Tibial nerve (tissue), 4 donors: ENCODE results near the gene GUCA2B. TPM values are rescaled to one million over a fixed set of nuclear protein-coding genes. Genes with fewer than 3 reads are reported as not detected.

Experiments used
- DNase-seq, 2 donors: peaks; one replicate each; pipeline ENCODE4 v3.0.0-alpha.2; 2019; ENCODE audit warnings: low spot score in 2 of 2
- H3K27ac ChIP-seq, 4 donors: fragments of 200-600 bp; sonication (generic) in 3 of 4; one replicate each; pipeline ENCODE4 v1.5.1; 2017 to 2019; ENCODE audit warnings: mild to moderate bottlenecking in 1 of 4
- H3K27me3 ChIP-seq, 2 donors: fragments of 200-600 bp; sonication (generic) in 1 of 2; one replicate each; pipeline versions ENCODE4 v1.5.1 to v1.6.0; 2017 to 2019
- H3K36me3 ChIP-seq, 3 donors: fragments of 200-600 bp; sonication (generic); one replicate each; pipeline ENCODE4 v1.5.1; 2018 to 2019
- H3K4me1 ChIP-seq, 4 donors: fragments of 200-600 bp; sonication (generic) in 3 of 4; one replicate each; pipeline ENCODE4 v1.5.1; 2017 to 2019
- H3K4me3 ChIP-seq, 4 donors: fragments of 200-600 bp; sonication (generic) in 3 of 4; one replicate each; pipeline ENCODE4 v1.5.1; 2017 to 2019; ENCODE audit warnings: mild to moderate bottlenecking in 1 of 4, moderate library complexity in 1 of 4
- H3K9me3 ChIP-seq, 4 donors: fragments of 200-600 bp; sonication (generic) in 3 of 4; one replicate each; pipeline ENCODE4 v1.5.1; 2017 to 2019
- EP300 ChIP-seq, 2 donors: sonication (generic); formaldehyde crosslinking; IDR thresholded peaks; one replicate each; pipeline ENCODE4 v1.6.1; 2017; ENCODE audit warnings: antibody characterized with exemption in 2 of 2, mild to moderate bottlenecking in 1 of 2
- POLR2A ChIP-seq, 2 donors: fragments of 450-650 bp; IDR thresholded peaks; one replicate each; pipeline ENCODE4 v1.6.1; 2017; ENCODE audit warnings: antibody characterized with exemption in 2 of 2, mild to moderate bottlenecking in 2 of 2, moderate library complexity in 2 of 2
- WGBS, 2 donors: methylation state at CpG; one replicate each; pipeline ENCODE4 v1.1.5; 2018; 5-methylcytosine and 5-hydroxymethylcytosine counted together
- total RNA-seq, 4 donors: library from RNA; depleted of rRNA; stranded (reverse); fragments of >200 nt; gene quantifications; one replicate each; pipeline ENCODE4 v1.1.0, GENCODE V29; 2016
- TF ChIP-seq, protein P1 (sequence below), 5 experiments: fragments of 200-600 bp in 3 of 5; fragments of 450-650 bp in 2 of 5; sonication (generic) in 3 of 5; IDR thresholded peaks; one replicate each; pipeline ENCODE4 v1.5.1; 2016 to 2019; ENCODE audit warnings: antibody characterized with exemption in 5 of 5, mild to moderate bottlenecking in 3 of 5, moderate library complexity in 2 of 5

GUCA2B gene
- total RNA-seq, 4 donors from 2014 or later, result not detected

DNA sequence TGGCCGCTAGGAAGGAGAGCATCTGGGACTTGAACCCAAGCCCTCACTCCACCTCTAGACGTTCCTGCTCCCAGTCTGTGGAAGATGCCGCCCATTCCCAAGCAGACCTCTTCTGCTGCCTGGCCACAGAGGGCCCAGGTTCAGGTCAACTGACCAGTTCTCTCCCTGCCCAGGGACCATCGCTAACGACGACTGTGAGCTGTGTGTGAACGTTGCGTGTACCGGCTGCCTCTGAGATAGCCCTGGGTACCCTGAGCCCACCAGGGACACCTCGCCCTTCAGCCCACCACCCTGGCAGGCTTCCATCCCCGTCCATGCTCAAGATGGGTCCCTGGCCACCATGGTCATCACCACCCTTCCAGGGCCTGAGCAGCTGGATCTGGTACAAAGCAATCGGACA, 2.2 kb downstream of the GUCA2B start:
- Histone ChIP-seq H3K4me1 (no peaks in the 10 kb centered on the region), H3K36me3 (no peaks in the 10 kb centered on the region), H3K9me3 (peaks cover 0 to 7% (median 2%) of the 10 kb centered on the region in 4 donors), H3K4me3 (no peak overlapping the region), H3K27me3 (peaks cover 0 to 6% of the 10 kb centered on the region in 2 donors), H3K27ac (no peak overlapping the region)
- no peak for TF ChIP-seq POLR2A (IDR thresholded peaks at IDR 0.05)
- TF ChIP-seq, protein P1, sequence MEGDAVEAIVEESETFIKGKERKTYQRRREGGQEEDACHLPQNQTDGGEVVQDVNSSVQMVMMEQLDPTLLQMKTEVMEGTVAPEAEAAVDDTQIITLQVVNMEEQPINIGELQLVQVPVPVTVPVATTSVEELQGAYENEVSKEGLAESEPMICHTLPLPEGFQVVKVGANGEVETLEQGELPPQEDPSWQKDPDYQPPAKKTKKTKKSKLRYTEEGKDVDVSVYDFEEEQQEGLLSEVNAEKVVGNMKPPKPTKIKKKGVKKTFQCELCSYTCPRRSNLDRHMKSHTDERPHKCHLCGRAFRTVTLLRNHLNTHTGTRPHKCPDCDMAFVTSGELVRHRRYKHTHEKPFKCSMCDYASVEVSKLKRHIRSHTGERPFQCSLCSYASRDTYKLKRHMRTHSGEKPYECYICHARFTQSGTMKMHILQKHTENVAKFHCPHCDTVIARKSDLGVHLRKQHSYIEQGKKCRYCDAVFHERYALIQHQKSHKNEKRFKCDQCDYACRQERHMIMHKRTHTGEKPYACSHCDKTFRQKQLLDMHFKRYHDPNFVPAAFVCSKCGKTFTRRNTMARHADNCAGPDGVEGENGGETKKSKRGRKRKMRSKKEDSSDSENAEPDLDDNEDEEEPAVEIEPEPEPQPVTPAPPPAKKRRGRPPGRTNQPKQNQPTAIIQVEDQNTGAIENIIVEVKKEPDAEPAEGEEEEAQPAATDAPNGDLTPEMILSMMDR (IDR thresholded peaks at IDR 0.05), result no peak
- TF ChIP-seq EP300 (IDR thresholded peaks at IDR 0.05), result no peak
- WGBS, 2 donors, result 78 to 85% methylated on average over 11 to 12 of the region's 12 CpGs
- DNase-seq, result no peak

DNA sequence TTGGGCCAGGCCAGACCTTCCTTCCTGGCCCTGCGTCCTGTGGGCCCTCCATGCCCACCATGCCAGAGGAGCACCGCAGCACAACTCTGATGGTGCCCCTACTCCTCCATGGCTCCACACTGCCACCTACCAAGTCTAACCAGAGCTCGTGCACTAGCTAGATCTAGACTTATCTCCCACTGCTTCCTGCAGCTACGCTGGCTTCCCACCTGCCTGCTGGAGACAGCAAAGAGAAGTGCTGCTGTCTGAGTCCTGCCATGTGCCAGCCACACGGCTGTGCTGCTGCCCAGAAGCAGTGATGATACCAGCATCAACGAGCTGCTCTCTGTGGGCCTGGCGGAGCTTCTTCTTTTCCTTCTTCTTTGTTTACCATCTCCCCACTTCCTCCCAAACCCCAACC, 4.5 kb downstream of the GUCA2B start:
- Histone ChIP-seq H3K27me3 (peaks cover 0 to 6% of the 10 kb centered on the region in 2 donors), H3K36me3 (no peaks in the 10 kb centered on the region), H3K4me1 (no peaks in the 10 kb centered on the region), H3K27ac (no peak overlapping the region), H3K9me3 (peaks cover 0 to 22% (median 6%) of the 10 kb centered on the region in 4 donors), H3K4me3 (no peak overlapping the region)
- TF ChIP-seq POLR2A (IDR thresholded peaks at IDR 0.05) (no peak), EP300 (IDR thresholded peaks at IDR 0.05) (no peak)
- TF ChIP-seq, protein P1 (IDR thresholded peaks at IDR 0.05), result no peak
- DNase-seq, result no peak
- WGBS, 2 donors, result 66 to 69% methylated on average over 7 of the region's 7 CpGs

DNA sequence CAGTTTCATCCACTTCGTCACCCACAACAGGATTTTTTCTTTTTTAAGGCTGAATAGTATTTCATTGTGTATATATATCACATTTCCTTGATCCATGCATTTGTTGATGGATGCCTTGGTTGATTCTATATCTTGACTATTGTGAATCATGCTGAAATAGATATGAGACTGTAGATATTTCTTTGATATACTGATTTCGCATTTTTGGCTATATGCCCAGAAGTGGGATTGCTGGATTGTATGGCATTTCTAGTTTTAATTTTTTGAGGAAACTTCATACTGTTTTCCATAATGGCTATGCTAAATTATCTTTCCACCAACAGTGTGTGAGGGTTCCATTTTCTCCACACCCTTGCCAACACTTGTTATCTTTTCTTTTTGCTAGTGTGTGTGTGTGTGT, 5.0 kb downstream of the GUCA2B start:
- Histone ChIP-seq H3K4me3 (no peak overlapping the region), H3K4me1 (no peaks in the 10 kb centered on the region), H3K27ac (no peak overlapping the region), H3K27me3 (peaks cover 0 to 6% of the 10 kb centered on the region in 2 donors), H3K36me3 (no peaks in the 10 kb centered on the region), H3K9me3 (peaks cover 0 to 22% (median 6%) of the 10 kb centered on the region in 4 donors)
- DNase-seq, result no peak
- WGBS, 2 donors, result 51 to 62% methylated on average over 2 of the region's 2 CpGs
- no peak for TF ChIP-seq EP300 (IDR thresholded peaks at IDR 0.05)
- TF ChIP-seq, protein P1 (IDR thresholded peaks at IDR 0.05), result no peak
- no peak for TF ChIP-seq POLR2A (IDR thresholded peaks at IDR 0.05)

DNA sequence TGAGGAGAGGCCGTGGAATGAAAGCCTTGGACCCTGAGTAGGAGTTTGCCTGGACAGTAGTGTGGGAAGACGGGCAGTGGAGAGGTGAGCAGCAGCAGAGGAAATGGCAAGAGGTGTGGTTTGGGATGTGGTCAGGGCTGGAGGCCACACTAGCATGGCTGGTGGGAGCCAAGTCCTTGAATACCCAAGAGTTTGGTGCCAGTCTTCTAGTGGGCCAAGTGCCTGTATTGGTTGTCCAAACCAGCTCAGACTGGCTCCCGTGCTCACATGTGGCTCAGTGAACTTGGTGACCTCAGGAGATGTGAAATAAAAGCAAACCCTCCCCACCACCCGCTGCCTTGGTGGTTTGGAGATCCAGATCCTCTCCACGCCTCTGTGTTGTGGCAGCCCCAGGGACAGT, 9.0 kb downstream of the GUCA2B start:
- 72 to 82% methylated on average over 5 of the region's 5 CpGs for WGBS, 2 donors
- H3K27me3 ChIP-seq, result peaks cover 0 to 14% of the 10 kb centered on the region in 2 donors
- no peaks in the 10 kb centered on the region for H3K36me3 ChIP-seq
- TF ChIP-seq POLR2A (IDR thresholded peaks at IDR 0.05), result no peak
- TF ChIP-seq EP300 (IDR thresholded peaks at IDR 0.05), result no peak
- TF ChIP-seq, protein P1 (IDR thresholded peaks at IDR 0.05), result no peak
- H3K9me3 ChIP-seq, result peaks cover 0 to 22% (median 6%) of the 10 kb centered on the region in 4 donors
- DNase-seq, result no peak
- no peak overlapping the region for H3K4me3 ChIP-seq
- H3K27ac ChIP-seq, result no peak overlapping the region
- peaks cover 0 to 9% (median 0%) of the 10 kb centered on the region in 4 donors for H3K4me1 ChIP-seq

DNA sequence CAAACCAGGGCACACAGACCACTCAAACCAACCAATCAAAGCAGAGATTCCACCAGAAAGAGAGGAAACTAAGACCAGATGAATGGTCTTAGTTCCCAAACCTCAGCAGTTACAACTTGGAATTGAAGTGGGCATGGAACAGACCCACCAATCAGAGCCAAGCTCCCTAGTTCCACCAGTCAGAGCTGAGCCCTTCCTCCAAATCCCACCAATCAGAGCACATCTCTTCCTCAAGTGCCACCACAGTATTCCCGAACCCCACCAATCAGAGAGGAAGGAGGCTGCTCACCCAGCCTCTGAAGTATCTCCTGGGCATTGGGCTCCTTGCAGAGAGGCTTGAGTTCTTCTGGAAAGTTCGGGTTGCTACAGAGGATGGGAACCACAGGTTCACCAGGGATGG, 9.9 kb downstream of the GUCA2B start:
- Histone ChIP-seq H3K36me3 (no peaks in the 10 kb centered on the region), H3K27ac (no peak overlapping the region), H3K27me3 (peaks cover 0 to 14% of the 10 kb centered on the region in 2 donors), H3K4me1 (peaks cover 0 to 9% (median 0%) of the 10 kb centered on the region in 4 donors), H3K4me3 (no peak overlapping the region), H3K9me3 (peaks cover 0 to 22% (median 6%) of the 10 kb centered on the region in 4 donors)
- no peak for DNase-seq
- 89 to 92% methylated on average over 2 of the region's 2 CpGs for WGBS, 2 donors
- TF ChIP-seq EP300 (IDR thresholded peaks at IDR 0.05) (no peak), POLR2A (IDR thresholded peaks at IDR 0.05) (no peak)
- TF ChIP-seq, protein P1 (IDR thresholded peaks at IDR 0.05), result no peak
